Measurements from ENCODE around the gene RANBP17.

The RANBP17 gene

DNA sequence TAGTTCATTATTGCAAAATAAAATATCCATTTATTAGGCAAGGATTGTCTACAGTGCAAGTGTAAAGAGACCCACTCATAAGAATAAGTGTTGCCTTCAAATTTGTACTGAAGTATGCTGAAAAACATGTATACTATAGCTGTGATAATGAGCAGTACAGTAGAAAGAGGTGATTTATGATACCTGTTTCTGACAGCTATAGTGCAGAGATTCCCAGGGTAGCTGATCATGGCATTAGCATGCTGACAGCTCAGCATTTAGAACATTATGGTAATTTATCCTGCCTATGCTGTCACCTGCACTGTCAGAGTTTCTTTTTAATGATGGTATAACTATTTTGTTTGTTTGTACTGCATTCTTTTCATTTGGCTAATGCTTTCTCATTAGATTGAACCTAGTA, 269.7 kb downstream of the RANBP17 start:
- no peaks in the 10 kb centered on the region for H3K9me2 ChIP-seq (replicated peaks; ENCODE audit: control insufficient read depth, low read length)
- no peak overlapping the region for H3K4me2 ChIP-seq (ENCODE audit: low read length)
- H3K79me2 ChIP-seq (ENCODE audit: control insufficient read depth, low read length) = no peaks in the 10 kb centered on the region
- TF ChIP-seq CTCF (IDR thresholded peaks at IDR 0.05; ENCODE audit: low read depth, low read length, poor library complexity, severe bottlenecking) (no peak), EZH2phosphoT487 (IDR thresholded peaks at IDR 0.05; ENCODE audit: borderline replicate concordance, low read length) (no peak)
- no peaks in the 10 kb centered on the region for H3K4me1 ChIP-seq (ENCODE audit: control insufficient read depth, low read length)
- H3K9me3 ChIP-seq (ENCODE audit: control insufficient read depth, insufficient read depth, low read length) = no peaks in the 10 kb centered on the region
- H3K27me3 ChIP-seq (ENCODE audit: control insufficient read depth, low read length) = no peaks in the 10 kb centered on the region
- H3F3A ChIP-seq (ENCODE audit: control insufficient read depth, insufficient read depth) = no peaks in the 10 kb centered on the region
- H3K36me3 ChIP-seq (ENCODE audit: control insufficient read depth, low read length) = no peaks in the 10 kb centered on the region
- no peaks in the 10 kb centered on the region for H4K20me1 ChIP-seq (ENCODE audit: control insufficient read depth, insufficient read depth, low read depth, low read length)
- H3K27ac ChIP-seq (ENCODE audit: low read depth, low read length) = no peak overlapping the region
- H3K4me3 ChIP-seq (ENCODE audit: low read length) = no peak overlapping the region

- TF ChIP-seq EZH2phosphoT487 (IDR thresholded peaks at IDR 0.05; ENCODE audit: borderline replicate concordance, low read length) = no peak
- TF ChIP-seq CTCF (IDR thresholded peaks at IDR 0.05; ENCODE audit: low read depth, low read length, poor library complexity, severe bottlenecking) = no peak
- no peaks in the 10 kb centered on the region for H3K4me1 ChIP-seq (ENCODE audit: control insufficient read depth, low read length)
- no peaks in the 10 kb centered on the region for H4K20me1 ChIP-seq (ENCODE audit: control insufficient read depth, insufficient read depth, low read depth, low read length)
- H3K79me2 ChIP-seq (ENCODE audit: control insufficient read depth, low read length) = no peaks in the 10 kb centered on the region
- no peaks in the 10 kb centered on the region for H3K36me3 ChIP-seq (ENCODE audit: control insufficient read depth, low read length)
- H3K9me2 ChIP-seq (replicated peaks; ENCODE audit: control insufficient read depth, low read length) = no peaks in the 10 kb centered on the region
- no peak overlapping the region for H3K27ac ChIP-seq (ENCODE audit: low read depth, low read length)
- no peak overlapping the region for H3K4me3 ChIP-seq (ENCODE audit: low read length)
- no peaks in the 10 kb centered on the region for H3F3A ChIP-seq (ENCODE audit: control insufficient read depth, insufficient read depth)
- no peaks in the 10 kb centered on the region for H3K27me3 ChIP-seq (ENCODE audit: control insufficient read depth, low read length)
- H3K4me2 ChIP-seq (ENCODE audit: low read length) = no peak overlapping the region
- H3K9me3 ChIP-seq (ENCODE audit: control insufficient read depth, insufficient read depth, low read length) = no peaks in the 10 kb centered on the region
These were observed 276.1 kb downstream of the RANBP17 start for GRCh38 chr5:171137768-171138525.

- no peaks in the 10 kb centered on the region for H4K20me1 ChIP-seq (ENCODE audit: control insufficient read depth, insufficient read depth, low read depth, low read length)
- H3K4me2 ChIP-seq (ENCODE audit: low read length) = no peak overlapping the region
- no peak for TF ChIP-seq EZH2phosphoT487 (IDR thresholded peaks at IDR 0.05; ENCODE audit: borderline replicate concordance, low read length)
- no peak for TF ChIP-seq CTCF (IDR thresholded peaks at IDR 0.05; ENCODE audit: low read depth, low read length, poor library complexity, severe bottlenecking)
- H3K4me1 ChIP-seq (ENCODE audit: control insufficient read depth, low read length) = no peaks in the 10 kb centered on the region
- no peaks in the 10 kb centered on the region for H3K9me2 ChIP-seq (replicated peaks; ENCODE audit: control insufficient read depth, low read length)
- H3K9me3 ChIP-seq (ENCODE audit: control insufficient read depth, insufficient read depth, low read length) = no peaks in the 10 kb centered on the region
- H3F3A ChIP-seq (ENCODE audit: control insufficient read depth, insufficient read depth) = no peaks in the 10 kb centered on the region
- H3K79me2 ChIP-seq (ENCODE audit: control insufficient read depth, low read length) = no peaks in the 10 kb centered on the region
- H3K27ac ChIP-seq (ENCODE audit: low read depth, low read length) = no peak overlapping the region
- no peaks in the 10 kb centered on the region for H3K36me3 ChIP-seq (ENCODE audit: control insufficient read depth, low read length)
- H3K27me3 ChIP-seq (ENCODE audit: control insufficient read depth, low read length) = no peaks in the 10 kb centered on the region
- no peak overlapping the region for H3K4me3 ChIP-seq (ENCODE audit: low read length)
These were observed 277.4 kb downstream of the RANBP17 start for GRCh38 chr5:171139227-171139626.

All from DOHH2 (cell line).